WTC11 (cell line): Measurements from ENCODE around the gene NTN4.

ENCODE experiments used
- CTCF ChIP-seq: fragments of 200-600 bp; IDR thresholded peaks from 2 replicates; pipeline ENCODE4 v1.8.0; 2022; ENCODE audit warnings: antibody characterized with exemption
- TP53 ChIP-seq: sonication (generic); formaldehyde crosslinking; IDR thresholded peaks from 2 replicates; pipeline ENCODE4 v1.8.1; 2023; ENCODE audit warnings: mild to moderate bottlenecking, missing genetic modification reagents

GRCh38 chr12:95646781-95647190 lies 143.8 kb downstream of the NTN4 start:
- TF ChIP-seq CTCF (no peak), TP53 (CRISPR knock-in tag) (no peak)
